WTC11 (cell line): ENCODE data around the gene ADGRL3. TPM values are rescaled to one million over a fixed set of nuclear protein-coding genes. Genes with fewer than 3 reads are reported as not detected.

Experiments used
- ATAC-seq: fragments of 200-7000 bp; cut with Tn5 transposase; 2 replicates; pipeline ENCODE4 v1.10.0; 2021; ENCODE audit warnings: mild to moderate bottlenecking, moderate library complexity
- CTCF ChIA-PET: fragments of 300-600 bp; sonication (Branson Sonifier 250); formaldehyde crosslinking; loops from one replicate; lab custom pipeline; 2021; ENCODE audit warnings: antibody characterized with exemption; lab: Charles Lee
- POLR2A ChIA-PET: fragments of 350-600 bp; sonication (Branson Sonifier 250); formaldehyde crosslinking; loops from one replicate; lab custom pipeline; 2021; ENCODE audit warnings: antibody characterized with exemption; lab: Charles Lee
- DNase-seq: peaks from one replicate; pipeline ENCODE4 v3.0.0; 2021; ENCODE audit warnings: low spot score
- H3K27ac Mint-ChIP-seq: 2 replicates; pipeline ENCODE4 v1.8.0; 2021; ENCODE audit warnings: mixed read lengths
- H3K27me3 Mint-ChIP-seq: 2 replicates; pipeline ENCODE4 v1.8.0; 2021; ENCODE audit warnings: low read depth, mild to moderate bottlenecking, moderate library complexity, mixed read lengths
- H3K36me3 Mint-ChIP-seq: 2 replicates; pipeline ENCODE4 v1.8.0; 2021; ENCODE audit warnings: mixed read lengths
- H3K4me1 Mint-ChIP-seq: 2 replicates; pipeline ENCODE4 v1.8.0; 2022; ENCODE audit warnings: mixed read lengths
- H3K4me3 Mint-ChIP-seq: 2 replicates; pipeline ENCODE4 v1.8.0; 2021; ENCODE audit warnings: mild to moderate bottlenecking, moderate library complexity, mixed read lengths
- H3K9me3 Mint-ChIP-seq: 2 replicates; pipeline ENCODE4 v1.8.0; 2021; ENCODE audit warnings: mixed read lengths
- CREB1 ChIP-seq: sonication (generic); formaldehyde crosslinking; IDR thresholded peaks from 2 replicates; pipeline ENCODE4 v1.8.0; 2023; ENCODE audit warnings: mild to moderate bottlenecking, missing genetic modification reagents
- E2F5 ChIP-seq: sonication (generic); formaldehyde crosslinking; IDR thresholded peaks from 2 replicates; pipeline ENCODE4 v1.8.1; 2022; ENCODE audit warnings: mild to moderate bottlenecking, moderate library complexity, missing genetic modification reagents
- GRHL2 ChIP-seq: fragments of 250-450 bp; sonication (Bioruptor Pico); IDR thresholded peaks from 2 replicates; pipeline ENCODE4 v1.8.0; 2022; ENCODE audit warnings: mild to moderate bottlenecking, moderate library complexity; ENCODE audit not compliant: insufficient replicate concordance, severe bottlenecking
- JUN ChIP-seq: sonication (generic); formaldehyde crosslinking; IDR thresholded peaks from 2 replicates; pipeline ENCODE4 v1.8.0; 2023; ENCODE audit warnings: mild to moderate bottlenecking, missing genetic modification reagents
- NFE2L1 ChIP-seq: sonication (generic); formaldehyde crosslinking; IDR thresholded peaks from 2 replicates; pipeline ENCODE4 v1.8.1; 2023; ENCODE audit warnings: missing genetic modification reagents
- PRRX2 ChIP-seq: fragments of 250-450 bp; sonication (Bioruptor Pico); IDR thresholded peaks from 2 replicates; pipeline ENCODE4 v1.8.0; 2021; ENCODE audit warnings: mild to moderate bottlenecking
- RORB ChIP-seq: fragments of 250-450 bp; sonication (Bioruptor Pico); IDR thresholded peaks from 2 replicates; pipeline ENCODE4 v1.9.0; 2021; ENCODE audit warnings: mild to moderate bottlenecking
- SP1 ChIP-seq: sonication (generic); formaldehyde crosslinking; conservative IDR thresholded peaks from 2 replicates; pipeline ENCODE4 v1.8.1; 2022; ENCODE audit warnings: missing genetic modification reagents
- ZNF232 ChIP-seq: sonication (generic); formaldehyde crosslinking; IDR thresholded peaks from 2 replicates; pipeline ENCODE4 v1.8.0; 2022; ENCODE audit warnings: mild to moderate bottlenecking, missing genetic modification reagents
- ZNF512 ChIP-seq: sonication (generic); formaldehyde crosslinking; IDR thresholded peaks from 2 replicates; pipeline ENCODE4 v1.8.1; 2022; ENCODE audit warnings: missing genetic modification reagents, borderline replicate concordance
- total RNA-seq: library from RNA; stranded (reverse); gene quantifications from 3 replicates; pipeline ENCODE4 v1.2.3, GENCODE V29; 2021
- TF ChIP-seq, protein P1 (sequence below): sonication (generic); formaldehyde crosslinking; IDR thresholded peaks from 2 replicates; pipeline ENCODE4 v1.8.0; 2022; ENCODE audit warnings: missing genetic modification reagents
- TF ChIP-seq, protein P2 (sequence below): sonication (generic); formaldehyde crosslinking; IDR thresholded peaks from 2 replicates; pipeline ENCODE4 v1.8.0; 2023; ENCODE audit warnings: mild to moderate bottlenecking, missing genetic modification reagents
- TF ChIP-seq, protein P3 (sequence below): sonication (generic); formaldehyde crosslinking; IDR thresholded peaks from 2 replicates; pipeline ENCODE4 v1.8.0; 2022; ENCODE audit warnings: mild to moderate bottlenecking, missing genetic modification reagents
- TF ChIP-seq, protein P4 (sequence below): sonication (generic); formaldehyde crosslinking; IDR thresholded peaks from 2 replicates; pipeline ENCODE4 v1.8.1; 2023; ENCODE audit warnings: mild to moderate bottlenecking, missing genetic modification reagents, moderate library complexity

ADGRL3 gene
- total RNA-seq, 1 experiment from 2014 or later = 8.7 TPM

- TF ChIP-seq, protein P1, sequence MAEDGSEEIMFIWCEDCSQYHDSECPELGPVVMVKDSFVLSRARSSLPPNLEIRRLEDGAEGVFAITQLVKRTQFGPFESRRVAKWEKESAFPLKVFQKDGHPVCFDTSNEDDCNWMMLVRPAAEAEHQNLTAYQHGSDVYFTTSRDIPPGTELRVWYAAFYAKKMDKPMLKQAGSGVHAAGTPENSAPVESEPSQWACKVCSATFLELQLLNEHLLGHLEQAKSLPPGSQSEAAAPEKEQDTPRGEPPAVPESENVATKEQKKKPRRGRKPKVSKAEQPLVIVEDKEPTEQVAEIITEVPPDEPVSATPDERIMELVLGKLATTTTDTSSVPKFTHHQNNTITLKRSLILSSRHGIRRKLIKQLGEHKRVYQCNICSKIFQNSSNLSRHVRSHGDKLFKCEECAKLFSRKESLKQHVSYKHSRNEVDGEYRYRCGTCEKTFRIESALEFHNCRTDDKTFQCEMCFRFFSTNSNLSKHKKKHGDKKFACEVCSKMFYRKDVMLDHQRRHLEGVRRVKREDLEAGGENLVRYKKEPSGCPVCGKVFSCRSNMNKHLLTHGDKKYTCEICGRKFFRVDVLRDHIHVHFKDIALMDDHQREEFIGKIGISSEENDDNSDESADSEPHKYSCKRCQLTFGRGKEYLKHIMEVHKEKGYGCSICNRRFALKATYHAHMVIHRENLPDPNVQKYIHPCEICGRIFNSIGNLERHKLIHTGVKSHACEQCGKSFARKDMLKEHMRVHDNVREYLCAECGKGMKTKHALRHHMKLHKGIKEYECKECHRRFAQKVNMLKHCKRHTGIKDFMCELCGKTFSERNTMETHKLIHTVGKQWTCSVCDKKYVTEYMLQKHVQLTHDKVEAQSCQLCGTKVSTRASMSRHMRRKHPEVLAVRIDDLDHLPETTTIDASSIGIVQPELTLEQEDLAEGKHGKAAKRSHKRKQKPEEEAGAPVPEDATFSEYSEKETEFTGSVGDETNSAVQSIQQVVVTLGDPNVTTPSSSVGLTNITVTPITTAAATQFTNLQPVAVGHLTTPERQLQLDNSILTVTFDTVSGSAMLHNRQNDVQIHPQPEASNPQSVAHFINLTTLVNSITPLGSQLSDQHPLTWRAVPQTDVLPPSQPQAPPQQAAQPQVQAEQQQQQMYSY (CRISPR knock-in tag) = no peak
- TF ChIP-seq PRRX2 (CRISPR knock-in tag) = no peak
- TF ChIP-seq GRHL2 (CRISPR knock-in tag) = no peak
- no peak for TF ChIP-seq ZNF232 (CRISPR knock-in tag)
- TF ChIP-seq E2F5 = no peak
- no peak for TF ChIP-seq CREB1 (CRISPR knock-in tag)
- TF ChIP-seq, protein P2, sequence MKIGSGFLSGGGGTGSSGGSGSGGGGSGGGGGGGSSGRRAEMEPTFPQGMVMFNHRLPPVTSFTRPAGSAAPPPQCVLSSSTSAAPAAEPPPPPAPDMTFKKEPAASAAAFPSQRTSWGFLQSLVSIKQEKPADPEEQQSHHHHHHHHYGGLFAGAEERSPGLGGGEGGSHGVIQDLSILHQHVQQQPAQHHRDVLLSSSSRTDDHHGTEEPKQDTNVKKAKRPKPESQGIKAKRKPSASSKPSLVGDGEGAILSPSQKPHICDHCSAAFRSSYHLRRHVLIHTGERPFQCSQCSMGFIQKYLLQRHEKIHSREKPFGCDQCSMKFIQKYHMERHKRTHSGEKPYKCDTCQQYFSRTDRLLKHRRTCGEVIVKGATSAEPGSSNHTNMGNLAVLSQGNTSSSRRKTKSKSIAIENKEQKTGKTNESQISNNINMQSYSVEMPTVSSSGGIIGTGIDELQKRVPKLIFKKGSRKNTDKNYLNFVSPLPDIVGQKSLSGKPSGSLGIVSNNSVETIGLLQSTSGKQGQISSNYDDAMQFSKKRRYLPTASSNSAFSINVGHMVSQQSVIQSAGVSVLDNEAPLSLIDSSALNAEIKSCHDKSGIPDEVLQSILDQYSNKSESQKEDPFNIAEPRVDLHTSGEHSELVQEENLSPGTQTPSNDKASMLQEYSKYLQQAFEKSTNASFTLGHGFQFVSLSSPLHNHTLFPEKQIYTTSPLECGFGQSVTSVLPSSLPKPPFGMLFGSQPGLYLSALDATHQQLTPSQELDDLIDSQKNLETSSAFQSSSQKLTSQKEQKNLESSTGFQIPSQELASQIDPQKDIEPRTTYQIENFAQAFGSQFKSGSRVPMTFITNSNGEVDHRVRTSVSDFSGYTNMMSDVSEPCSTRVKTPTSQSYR (CRISPR knock-in tag) = no peak
- TF ChIP-seq ZNF512 (CRISPR knock-in tag) = no peak
Measured at GRCh38 chr4:61210186-61210939, 10.2 kb downstream of the ADGRL3 start (continued).

- Mint-ChIP-seq H3K9me3 (peaks cover 7% of the 10 kb centered on the region), H3K36me3 (peaks cover 7% of the 10 kb centered on the region), H3K4me3 (no peak overlapping the region), H3K27ac (no peak overlapping the region), H3K27me3 (no peaks in the 10 kb centered on the region; the same call in 1 of the 2 replicates), H3K4me1 (peaks cover 22% of the 10 kb centered on the region)
- CTCF ChIA-PET = no interaction called here
- ATAC-seq (no peak), DNase-seq (no peak)
- TF ChIP-seq, protein P3, sequence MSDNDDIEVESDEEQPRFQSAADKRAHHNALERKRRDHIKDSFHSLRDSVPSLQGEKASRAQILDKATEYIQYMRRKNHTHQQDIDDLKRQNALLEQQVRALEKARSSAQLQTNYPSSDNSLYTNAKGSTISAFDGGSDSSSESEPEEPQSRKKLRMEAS (CRISPR knock-in tag) = no peak
- TF ChIP-seq JUN (CRISPR knock-in tag) (no peak), NFE2L1 (CRISPR knock-in tag) (no peak), RORB (CRISPR knock-in tag) (no peak), SP1 (no peak)
- TF ChIP-seq, protein P4, sequence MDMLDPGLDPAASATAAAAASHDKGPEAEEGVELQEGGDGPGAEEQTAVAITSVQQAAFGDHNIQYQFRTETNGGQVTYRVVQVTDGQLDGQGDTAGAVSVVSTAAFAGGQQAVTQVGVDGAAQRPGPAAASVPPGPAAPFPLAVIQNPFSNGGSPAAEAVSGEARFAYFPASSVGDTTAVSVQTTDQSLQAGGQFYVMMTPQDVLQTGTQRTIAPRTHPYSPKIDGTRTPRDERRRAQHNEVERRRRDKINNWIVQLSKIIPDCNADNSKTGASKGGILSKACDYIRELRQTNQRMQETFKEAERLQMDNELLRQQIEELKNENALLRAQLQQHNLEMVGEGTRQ (CRISPR knock-in tag) = no peak
- POLR2A ChIA-PET = no interaction called here
Measured at GRCh38 chr4:61211781-61212180, 11.7 kb downstream of the ADGRL3 start.
